Fibroblast of skin of left quadriceps (primary cell): ENCODE results near the gene PSMB3.
A peak's percentile ranks its signal among the peaks of the same experiment; 100 is the strongest.
"Not testable (repeated sequence)": the region's sequence is repeated elsewhere in the genome, so short reads cannot be mapped to it uniquely, and the experiment has no call there.

ENCODE experiments used
- DNase-seq, 2 experiments: peaks; one replicate each; pipeline ENCODE4 v3.0.0-alpha.2; 2013; ENCODE audit warnings: low read depth in 2 of 2

The PSMB3 gene

GRCh38 chr17:38749223-38750043 lies 3.1 kb upstream of the PSMB3 start:
- no peak for DNase-seq

- DNase-seq: no peak
Measured at GRCh38 chr17:38750044-38750311, 2.6 kb upstream of the PSMB3 start.

- no peak for DNase-seq
Measured at GRCh38 chr17:38750312-38751121, 2.0 kb upstream of the PSMB3 start.

- DNase-seq: no peak
Measured at GRCh38 chr17:38751144-38751807, 1.3 kb upstream of the PSMB3 start.

GRCh38 chr17:38751808-38752307 lies 683 bp upstream of the PSMB3 start:
- DNase-seq: peak; percentile 68 to 73

GRCh38 chr17:38753071-38753506 lies 548 bp downstream of the PSMB3 start:
- DNase-seq: no peak

- DNase-seq: no peak
Measured at GRCh38 chr17:38761612-38762011, 9.1 kb downstream of the PSMB3 start.

- no peak for DNase-seq
Measured at GRCh38 chr17:38762231-38762630, 9.7 kb downstream of the PSMB3 start.

GRCh38 chr17:38766341-38766740 lies 13.8 kb downstream of the PSMB3 start:
- no peak for DNase-seq

GRCh38 chr17:38768417-38768816 lies 15.9 kb downstream of the PSMB3 start:
- DNase-seq: no peak

- DNase-seq: no peak
Measured at GRCh38 chr17:38773258-38773657, 20.7 kb downstream of the PSMB3 start.

- no peak for DNase-seq
Measured at GRCh38 chr17:38777641-38778250, 25.2 kb downstream of the PSMB3 start.

- DNase-seq: no peak
Measured at GRCh38 chr17:38779965-38780752, 27.6 kb downstream of the PSMB3 start.

GRCh38 chr17:38783227-38783626 lies 30.7 kb downstream of the PSMB3 start:
- no peak for DNase-seq

GRCh38 chr17:38786372-38786771 lies 33.8 kb downstream of the PSMB3 start:
- no peak for DNase-seq

GRCh38 chr17:38787999-38788398 lies 35.5 kb downstream of the PSMB3 start:
- not testable (repeated sequence) for DNase-seq

- no peak for DNase-seq
Measured at GRCh38 chr17:38789185-38789584, 36.6 kb downstream of the PSMB3 start.

- not testable (repeated sequence) for DNase-seq
Measured at GRCh38 chr17:38790148-38790707, 37.7 kb downstream of the PSMB3 start.

GRCh38 chr17:38791162-38791561 lies 38.6 kb downstream of the PSMB3 start:
- DNase-seq: no peak

- DNase-seq: no peak
Measured at GRCh38 chr17:38794221-38794620, 41.7 kb downstream of the PSMB3 start.
